Keratinocyte (primary cell): ENCODE measurements around the gene PLD5. TPM values are rescaled to one million over a fixed set of nuclear protein-coding genes. Genes with fewer than 3 reads are reported as not detected.
"Not testable (repeated sequence)": the region's sequence is repeated elsewhere in the genome, so short reads cannot be mapped to it uniquely, and the experiment has no call there.

Experiments
- DNase-seq: peaks from one replicate; pipeline ENCODE4 v3.0.0-alpha.2; 2011; ENCODE audit warnings: low read depth, missing footprints, low spot score
- FAIRE-seq: peaks from 2 replicates; lab custom pipeline; 2011; peaks lifted over from hg19 to GRCh38; lab: Jason Lieb, UNC
- H2AFZ ChIP-seq: 2 replicates; pipeline ENCODE4 v1.6.0; 2012; ENCODE audit warnings: low read length, control low read depth, inconsistent platforms; ENCODE audit not compliant: control insufficient read depth
- H3K27ac ChIP-seq: 2 replicates; pipeline ENCODE4 v1.5.1; 2011; ENCODE audit warnings: low read length; ENCODE audit not compliant: control insufficient read depth, insufficient read depth
- H3K27me3 ChIP-seq: 3 replicates; pipeline ENCODE4 v1.6.0; 2011; ENCODE audit warnings: low read length; ENCODE audit not compliant: control insufficient read depth, insufficient read depth; ENCODE audit errors: extremely low read depth
- H3K36me3 ChIP-seq, 2 experiments: 2 replicates in 1 of 2; 3 replicates in 1 of 2; pipeline ENCODE4 v1.5.1; 2011; ENCODE audit warnings: low read length in 2 of 2, mild to moderate bottlenecking in 1 of 2; ENCODE audit not compliant: control insufficient read depth in 2 of 2, insufficient read depth in 2 of 2; ENCODE audit errors: extremely low read depth in 1 of 2
- H3K4me1 ChIP-seq: 3 replicates; pipeline ENCODE4 v1.5.1; 2011; ENCODE audit warnings: low read length; ENCODE audit not compliant: control insufficient read depth, insufficient read depth; ENCODE audit errors: extremely low read depth
- H3K4me2 ChIP-seq: 3 replicates; pipeline ENCODE4 v1.6.0; 2011; ENCODE audit warnings: low read depth, low read length; ENCODE audit not compliant: control insufficient read depth, insufficient read depth; ENCODE audit errors: extremely low read depth
- H3K4me3 ChIP-seq, 3 experiments: fragments of 200-600 bp in 1 of 3; sonication (generic) in 1 of 3; 2 replicates in 2 of 3; 3 replicates in 1 of 3; pipeline ENCODE4 v1.5.1; 2011 to 2016; ENCODE audit warnings: low read length in 3 of 3, mild to moderate bottlenecking in 3 of 3, control low read depth in 2 of 3, inconsistent platforms in 1 of 3, low read depth in 1 of 3, mixed read lengths in 1 of 3, mixed run types in 1 of 3, moderate library complexity in 1 of 3; ENCODE audit not compliant: control insufficient read depth in 2 of 3, insufficient read depth in 2 of 3; ENCODE audit errors: extremely low read depth in 1 of 3
- H3K79me2 ChIP-seq: 2 replicates; pipeline ENCODE4 v1.6.0; 2012; ENCODE audit warnings: low read length; ENCODE audit not compliant: control insufficient read depth, insufficient read depth
- H3K9ac ChIP-seq: 3 replicates; pipeline ENCODE4 v1.6.0; 2011; ENCODE audit warnings: low read length; ENCODE audit not compliant: control insufficient read depth, insufficient read depth; ENCODE audit errors: extremely low read depth
- H3K9me1 ChIP-seq: 3 replicates; pipeline ENCODE4 v1.6.0; 2011; ENCODE audit warnings: low read length; ENCODE audit not compliant: control insufficient read depth, insufficient read depth; ENCODE audit errors: extremely low read depth
- H3K9me3 ChIP-seq: 2 replicates; pipeline ENCODE4 v1.5.1; 2012; ENCODE audit warnings: low read depth, low read length; ENCODE audit not compliant: control insufficient read depth
- H4K20me1 ChIP-seq: 3 replicates; pipeline ENCODE4 v1.6.0; 2011; ENCODE audit warnings: low read length; ENCODE audit not compliant: control insufficient read depth, insufficient read depth; ENCODE audit errors: extremely low read depth
- CTCF ChIP-seq, 3 experiments: IDR thresholded peaks in 1 of 3; conservative IDR thresholded peaks in 1 of 3; optimal IDR thresholded peaks in 1 of 3; 2 replicates in 2 of 3; 3 replicates in 1 of 3; pipeline versions ENCODE3 to v1.5.1; 2011; ENCODE audit warnings: low read length in 3 of 3, mild to moderate bottlenecking in 3 of 3, moderate library complexity in 2 of 3, control low read depth in 1 of 3, inconsistent platforms in 1 of 3; ENCODE audit not compliant: insufficient read depth in 2 of 3; ENCODE audit errors: extremely low read depth in 1 of 3
- EZH2 ChIP-seq: IDR thresholded peaks from one replicate; pipeline ENCODE4 v1.6.1; 2012; ENCODE audit warnings: inconsistent platforms, mild to moderate bottlenecking, low read length, moderate library complexity
- dilution Hi-C: fragments of 300-500 bp; cut with MboI; formaldehyde crosslinking; loops from one replicate; pipeline ENCODE4 v1.7.0; 2020; ENCODE audit warnings: low sequenced_read_pairs; ENCODE audit not compliant: extremely low pct_ligation_motif_present
- polyA plus RNA-seq, 5 experiments: library from polyadenylated mRNA; depleted of rRNA in 3 of 5; stranded (reverse) in 3 of 5; stranded (forward) in 1 of 5; unstranded in 1 of 5; fragments of >200 nt; gene quantifications; 1 replicate in 1 of 5; 2 replicates in 3 of 5; 3 replicates in 1 of 5; pipeline versions ENCODE4 v1.2.1 to v1.2.3, GENCODE V29; 2011 to 2012; ENCODE audit warnings: missing spikeins in 2 of 5, low read depth in 1 of 5, low replicate concordance in 1 of 5

Gene PLD5
- polyA plus RNA-seq, 1 donor (not counting 4 experiments of a cell fraction or from before 2014, with no cell fraction given), result 7.2 TPM

GRCh38 chr1:242225767-242226573, 298.5 kb downstream of the PLD5 start:
- Histone ChIP-seq H3K36me3 (no peaks in the 10 kb centered on the region), H3K4me1 (no peaks in the 10 kb centered on the region), H2AFZ (no peak overlapping the region), H3K27me3 (no peaks in the 10 kb centered on the region), H3K4me2 (no peak overlapping the region), H3K9me3 (no peaks in the 10 kb centered on the region), H3K9me1 (no peaks in the 10 kb centered on the region), H3K79me2 (no peaks in the 10 kb centered on the region), H4K20me1 (no peaks in the 10 kb centered on the region), H3K27ac (no peak overlapping the region), H3K9ac (no peak overlapping the region), H3K4me3 (no peak overlapping the region)
- TF ChIP-seq EZH2, result no peak
- no peak for TF ChIP-seq CTCF (optimal IDR thresholded peaks at IDR 0.05 in 1 of 3, IDR thresholded peaks at IDR 0.05 in 1 of 3, conservative IDR thresholded peaks at IDR 0.05 in 1 of 3; ENCODE audit: extremely low read depth in 1 of 3, insufficient read depth in 2 of 3, low read length in 3 of 3)
- dilution Hi-C loops, result no loop called here
- FAIRE-seq (no peak), DNase-seq (no peak)

- H3K9ac ChIP-seq, H3K36me3 ChIP-seq, H3K27me3 ChIP-seq, H3K4me2 ChIP-seq, dilution Hi-C loops, H3K4me1 ChIP-seq, H3K9me1 ChIP-seq, H3K79me2 ChIP-seq, H4K20me1 ChIP-seq, FAIRE-seq, H3K27ac ChIP-seq, H3K4me3 ChIP-seq, H2AFZ ChIP-seq, DNase-seq, H3K9me3 ChIP-seq: not testable (repeated sequence)
Observed at GRCh38 chr1:242224878-242225766, 299.4 kb downstream of the PLD5 start.
